ENCODE data around the gene PDZRN3. TPM values are rescaled to one million over a fixed set of nuclear protein-coding genes. Genes with fewer than 3 reads are reported as not detected.

Gene PDZRN3
- total RNA-seq, 1 donor from 2014 or later, result 3.4 TPM

GRCh38 chr3:73516631-73517030, 108.1 kb downstream of the PDZRN3 start:
- Histone ChIP-seq H3K27me3 (peaks cover 23% of the 10 kb centered on the region), H3K4me1 (peaks cover 18% of the 10 kb centered on the region), H3K27ac (no peak overlapping the region), H3K9ac (no peak overlapping the region), H4K20me1 (ENCODE audit: low read depth) (no peaks in the 10 kb centered on the region), H3K4me3 (no peak overlapping the region), H3K4me2 (no peak overlapping the region), H3K36me3 (no peaks in the 10 kb centered on the region), H3K9me3 (ENCODE audit: low read depth) (no peaks in the 10 kb centered on the region), H2AFZ (replicated peaks) (no peak overlapping the region), H3K79me2 (ENCODE audit: low read depth) (no peaks in the 10 kb centered on the region), H3F3A (ENCODE audit: low read depth) (peaks cover 4% of the 10 kb centered on the region)
- Mint-ChIP-seq H3K36me3 (no peaks in the 10 kb centered on the region), H3K4me3 (no peak overlapping the region), H3K27ac (no peak overlapping the region), H3K9me3 (no peaks in the 10 kb centered on the region), H3K27me3 (ENCODE audit: insufficient read depth, low read depth) (peaks cover 2% of the 10 kb centered on the region), H3K4me1 (peaks cover 12% of the 10 kb centered on the region)
- DNase-seq (ENCODE audit: low spot score), result no peak
- TF ChIP-seq EZH2 (IDR thresholded peaks at IDR 0.05), result no peak
- TF ChIP-seq CTCF (IDR thresholded peaks at IDR 0.05), result no peak
- TF ChIP-seq EZH2phosphoT487 (IDR thresholded peaks at IDR 0.05), result no peak

- TF ChIP-seq EZH2 (IDR thresholded peaks at IDR 0.05) (no peak), EZH2phosphoT487 (IDR thresholded peaks at IDR 0.05) (no peak), CTCF (IDR thresholded peaks at IDR 0.05) (no peak)
- peaks cover 10% of the 10 kb centered on the region for H3F3A ChIP-seq (ENCODE audit: low read depth)
- H4K20me1 ChIP-seq (ENCODE audit: low read depth), result no peaks in the 10 kb centered on the region
- no peak overlapping the region for H3K9ac ChIP-seq
- H3K27me3 Mint-ChIP-seq (ENCODE audit: insufficient read depth, low read depth), result no peaks in the 10 kb centered on the region
- DNase-seq (ENCODE audit: low spot score), result no peak
- peaks cover 39% of the 10 kb centered on the region for H3K4me1 ChIP-seq
- no peaks in the 10 kb centered on the region for H3K36me3 Mint-ChIP-seq
- H3K4me2 ChIP-seq, result no peak overlapping the region
- H3K36me3 ChIP-seq, result no peaks in the 10 kb centered on the region
- no peaks in the 10 kb centered on the region for H3K9me3 Mint-ChIP-seq
- H3K4me3 Mint-ChIP-seq, result no peak overlapping the region
- H3K27ac ChIP-seq, result no peak overlapping the region
- no peak overlapping the region for H2AFZ ChIP-seq (replicated peaks)
- no peak overlapping the region for H3K27ac Mint-ChIP-seq
- H3K27me3 ChIP-seq, result peaks cover 27% of the 10 kb centered on the region
- no peaks in the 10 kb centered on the region for H3K9me3 ChIP-seq (ENCODE audit: low read depth)
- H3K4me1 Mint-ChIP-seq, result peaks cover 36% of the 10 kb centered on the region
- no peak overlapping the region for H3K4me3 ChIP-seq
- no peaks in the 10 kb centered on the region for H3K79me2 ChIP-seq (ENCODE audit: low read depth)
These were observed 111.5 kb downstream of the PDZRN3 start for GRCh38 chr3:73513260-73513659.

GRCh38 chr3:73511571-73512525, 112.9 kb downstream of the PDZRN3 start:
- Histone ChIP-seq H3K9me3 (ENCODE audit: low read depth) (no peaks in the 10 kb centered on the region), H3K27ac (no peak overlapping the region), H3F3A (ENCODE audit: low read depth) (peaks cover 10% of the 10 kb centered on the region), H3K9ac (no peak overlapping the region), H3K27me3 (peaks cover 27% of the 10 kb centered on the region), H4K20me1 (ENCODE audit: low read depth) (no peaks in the 10 kb centered on the region), H3K4me2 (peak overlapping the region; percentile 67), H3K4me1 (peaks cover 39% of the 10 kb centered on the region), H3K36me3 (no peaks in the 10 kb centered on the region), H3K79me2 (ENCODE audit: low read depth) (no peaks in the 10 kb centered on the region), H2AFZ (replicated peaks) (peak overlapping the region; percentile 65), H3K4me3 (no peak overlapping the region)
- Mint-ChIP-seq H3K4me1 (peaks cover 38% of the 10 kb centered on the region), H3K4me3 (no peak overlapping the region), H3K27me3 (ENCODE audit: insufficient read depth, low read depth) (no peaks in the 10 kb centered on the region), H3K27ac (peak overlapping the region; percentile 80), H3K9me3 (no peaks in the 10 kb centered on the region), H3K36me3 (no peaks in the 10 kb centered on the region)
- DNase-seq (ENCODE audit: low spot score), result peak; percentile 25
- no peak for TF ChIP-seq EZH2 (IDR thresholded peaks at IDR 0.05)
- TF ChIP-seq EZH2phosphoT487 (IDR thresholded peaks at IDR 0.05), result no peak
- TF ChIP-seq CTCF (IDR thresholded peaks at IDR 0.05), result no peak
